Stomach (tissue), 4 donors: ENCODE results near the gene GRHL3.

Source experiments
- EP300 ChIP-seq: sonication (generic); formaldehyde crosslinking; IDR thresholded peaks from one replicate; pipeline ENCODE4 v1.6.1; 2017; ENCODE audit warnings: antibody characterized with exemption
- POLR2A ChIP-seq, 4 donors: fragments of 450-650 bp; IDR thresholded peaks; one replicate each; pipeline ENCODE4 v1.6.1; 2016; ENCODE audit warnings: antibody characterized with exemption in 4 of 4, control low read depth in 2 of 4, mild to moderate bottlenecking in 1 of 4, moderate library complexity in 1 of 4
- POLR2AphosphoS5 ChIP-seq, 3 donors: sonication (generic); formaldehyde crosslinking; IDR thresholded peaks; one replicate each; pipeline ENCODE4 v1.6.1; 2016; ENCODE audit warnings: antibody characterized with exemption in 3 of 3
- TF ChIP-seq, protein P1 (sequence below), 7 experiments: fragments of 450-650 bp in 4 of 7; fragments of 200-600 bp in 3 of 7; sonication (generic) in 3 of 7; IDR thresholded peaks; one replicate each; pipeline ENCODE4 v1.5.1; 2016 to 2019; ENCODE audit warnings: antibody characterized with exemption in 7 of 7, control low read depth in 2 of 7, mild to moderate bottlenecking in 1 of 7

- TF ChIP-seq, protein P1, sequence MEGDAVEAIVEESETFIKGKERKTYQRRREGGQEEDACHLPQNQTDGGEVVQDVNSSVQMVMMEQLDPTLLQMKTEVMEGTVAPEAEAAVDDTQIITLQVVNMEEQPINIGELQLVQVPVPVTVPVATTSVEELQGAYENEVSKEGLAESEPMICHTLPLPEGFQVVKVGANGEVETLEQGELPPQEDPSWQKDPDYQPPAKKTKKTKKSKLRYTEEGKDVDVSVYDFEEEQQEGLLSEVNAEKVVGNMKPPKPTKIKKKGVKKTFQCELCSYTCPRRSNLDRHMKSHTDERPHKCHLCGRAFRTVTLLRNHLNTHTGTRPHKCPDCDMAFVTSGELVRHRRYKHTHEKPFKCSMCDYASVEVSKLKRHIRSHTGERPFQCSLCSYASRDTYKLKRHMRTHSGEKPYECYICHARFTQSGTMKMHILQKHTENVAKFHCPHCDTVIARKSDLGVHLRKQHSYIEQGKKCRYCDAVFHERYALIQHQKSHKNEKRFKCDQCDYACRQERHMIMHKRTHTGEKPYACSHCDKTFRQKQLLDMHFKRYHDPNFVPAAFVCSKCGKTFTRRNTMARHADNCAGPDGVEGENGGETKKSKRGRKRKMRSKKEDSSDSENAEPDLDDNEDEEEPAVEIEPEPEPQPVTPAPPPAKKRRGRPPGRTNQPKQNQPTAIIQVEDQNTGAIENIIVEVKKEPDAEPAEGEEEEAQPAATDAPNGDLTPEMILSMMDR (IDR thresholded peaks at IDR 0.05), result no peak
- no peak for TF ChIP-seq POLR2AphosphoS5 (IDR thresholded peaks at IDR 0.05)
- no peak for TF ChIP-seq EP300
- TF ChIP-seq POLR2A (IDR thresholded peaks at IDR 0.05), result no peak
Measured at GRCh38 chr1:24278726-24279125, 40.4 kb upstream of the GRHL3 start.
